SK-N-SH (cell line): ENCODE measurements around the gene UTP18. TPM values are rescaled to one million over a fixed set of nuclear protein-coding genes. Genes with fewer than 3 reads are reported as not detected.
A peak's percentile ranks its signal among the peaks of the same experiment; 100 is the strongest.

Experiments
- CTCF ChIA-PET: fragments of 300-600, 350-600 bp; formaldehyde crosslinking; extraction: SDS; loops from one replicate; lab custom pipeline; 2021; lab: Yijun Ruan, JAX
- POLR2A ChIA-PET: fragments of 350-600 bp; sonication (Branson Sonifier 250); formaldehyde crosslinking; extraction: SDS; loops from one replicate; lab custom pipeline; 2020; ENCODE audit warnings: antibody characterized with exemption, inconsistent platforms; lab: Yijun Ruan, JAX
- DNase-seq: peaks from one replicate; pipeline ENCODE4 v3.0.0; 2012
- H2AFZ ChIP-seq: fragments of 200-600 bp; sonication (generic); 2 replicates; pipeline ENCODE4 v1.8.1; 2016; ENCODE audit warnings: antibody characterized with exemption, mild to moderate bottlenecking, low read depth
- H3F3A ChIP-seq: fragments of 200-600 bp; sonication (generic); replicated peaks from 2 replicates; pipeline ENCODE3; 2016; ENCODE audit warnings: antibody characterized with exemption, mild to moderate bottlenecking; ENCODE audit not compliant: insufficient read depth
- H3K27ac ChIP-seq, 2 experiments: fragments of 200-500 bp in 1 of 2; fragments of 200-600 bp in 1 of 2; sonication (Bioruptor generic) in 1 of 2; sonication (generic), shearing (Covaris generic) in 1 of 2; 2 replicates each; pipeline versions ENCODE4 v1.5.1 to v1.6.1; 2014 to 2016; ENCODE audit warnings: low read depth in 2 of 2, inconsistent platforms in 1 of 2, low read length in 1 of 2, mild to moderate bottlenecking in 1 of 2, mixed read lengths in 1 of 2
- H3K27me3 ChIP-seq: fragments of 200-600 bp; sonication (generic), shearing (Covaris generic); 2 replicates; pipeline ENCODE4 v1.6.1; 2016; ENCODE audit warnings: mixed run types; ENCODE audit not compliant: insufficient read depth
- H3K36me3 ChIP-seq, 2 experiments: fragments of 200-500 bp in 1 of 2; fragments of 200-600 bp in 1 of 2; sonication (Bioruptor generic) in 1 of 2; sonication (generic) in 1 of 2; replicated peaks in 1 of 2; 2 replicates each; pipeline versions ENCODE3 to v1.5.1; 2014 to 2016; ENCODE audit warnings: low read length in 1 of 2, mild to moderate bottlenecking in 1 of 2; ENCODE audit not compliant: insufficient read depth in 2 of 2, control insufficient read depth in 1 of 2
- H3K4me1 ChIP-seq, 2 experiments: fragments of 200-500 bp in 1 of 2; fragments of 200-600 bp in 1 of 2; sonication (Bioruptor generic) in 1 of 2; sonication (generic), shearing (Covaris generic) in 1 of 2; 2 replicates each; pipeline versions ENCODE4 v1.5.1 to v1.6.1; 2014 to 2016; ENCODE audit warnings: low read depth in 1 of 2, low read length in 1 of 2, mixed run types in 1 of 2; ENCODE audit not compliant: insufficient read depth in 2 of 2, control insufficient read depth in 1 of 2
- H3K4me2 ChIP-seq: fragments of 200-600 bp; sonication (generic), shearing (Covaris generic); 2 replicates; pipeline ENCODE4 v1.6.1; 2017; ENCODE audit warnings: mixed run types
- H3K4me3 ChIP-seq, 2 experiments: fragments of 200-500 bp in 1 of 2; fragments of 200-600 bp in 1 of 2; sonication (Bioruptor generic) in 1 of 2; sonication (generic), shearing (Covaris generic) in 1 of 2; 2 replicates each; pipeline versions ENCODE4 v1.5.1 to v1.8.1; 2014 to 2016; ENCODE audit warnings: low read depth in 2 of 2, inconsistent platforms in 1 of 2, low read length in 1 of 2, mild to moderate bottlenecking in 1 of 2, mixed read lengths in 1 of 2, moderate library complexity in 1 of 2
- H3K79me2 ChIP-seq: fragments of 200-600 bp; sonication (generic); 2 replicates; pipeline ENCODE4 v1.8.1; 2017; ENCODE audit warnings: mild to moderate bottlenecking; ENCODE audit not compliant: insufficient read depth
- H3K9ac ChIP-seq: fragments of 200-600 bp; sonication (generic); 2 replicates; pipeline ENCODE4 v1.6.1; 2017; ENCODE audit warnings: mixed run types
- H3K9me2 ChIP-seq: fragments of 200-600 bp; sonication (generic); 2 replicates; pipeline ENCODE4 v1.6.1; 2017; ENCODE audit warnings: mixed run types
- H3K9me3 ChIP-seq: fragments of 200-600 bp; sonication (generic); 2 replicates; pipeline ENCODE4 v1.6.1; 2017; ENCODE audit warnings: mixed run types, mild to moderate bottlenecking, moderate library complexity
- H4K20me1 ChIP-seq: fragments of 200-600 bp; sonication (generic); 2 replicates; pipeline ENCODE4 v1.6.1; 2017; ENCODE audit warnings: mild to moderate bottlenecking, mixed run types; ENCODE audit not compliant: insufficient read depth
- CTCF ChIP-seq: fragments of 200-600 bp; sonication (generic); IDR thresholded peaks from 2 replicates; pipeline ENCODE4 v1.6.1; 2017; ENCODE audit warnings: antibody characterized with exemption, mild to moderate bottlenecking, moderate library complexity
- ELF1 ChIP-seq: IDR thresholded peaks from 2 replicates; pipeline ENCODE4 v1.4.0; 2012
- EP300 ChIP-seq, 2 experiments: IDR thresholded peaks; 2 replicates each; pipeline versions ENCODE4 v1.4.0 to v1.6.1; 2012; ENCODE audit warnings: borderline replicate concordance in 1 of 2, low read depth in 1 of 2, low read length in 1 of 2
- EZH2phosphoT487 ChIP-seq: fragments of 200-600 bp; sonication (generic); IDR thresholded peaks from 2 replicates; pipeline ENCODE4 v1.6.1; 2017; ENCODE audit warnings: low read depth, mixed run types, mild to moderate bottlenecking, antibody characterized with exemption, moderate library complexity, borderline replicate concordance
- FOXM1 ChIP-seq: IDR thresholded peaks from 2 replicates; pipeline ENCODE4 v1.4.0; 2012; ENCODE audit warnings: low read depth, mild to moderate bottlenecking
- GABPA ChIP-seq: IDR thresholded peaks from 2 replicates; pipeline ENCODE4 v1.4.0; 2012; ENCODE audit warnings: low read depth, mild to moderate bottlenecking
- JUND ChIP-seq: IDR thresholded peaks from 2 replicates; pipeline ENCODE4 v1.4.0; 2012
- MEF2A ChIP-seq: IDR thresholded peaks from 2 replicates; pipeline ENCODE4 v1.4.0; 2012; ENCODE audit warnings: low read depth, borderline replicate concordance
- NRF1 ChIP-seq: IDR thresholded peaks from 2 replicates; pipeline ENCODE4 v1.6.1; 2012; ENCODE audit warnings: low read depth, mild to moderate bottlenecking, low read length
- POLR2AphosphoS5 ChIP-seq: IDR thresholded peaks from 2 replicates; pipeline ENCODE4 v1.6.1; 2012; ENCODE audit warnings: low read depth, low read length
- RCOR1 ChIP-seq: fragments of 150-350 bp; IDR thresholded peaks from 2 replicates; pipeline ENCODE4 v1.6.1; 2017; ENCODE audit warnings: antibody characterized with exemption, low read length
- RFX5 ChIP-seq: IDR thresholded peaks from 2 replicates; pipeline ENCODE4 v1.6.1; 2012; ENCODE audit warnings: mild to moderate bottlenecking, improper control_type of control experiment, low read length
- SIN3A ChIP-seq: IDR thresholded peaks from 2 replicates; pipeline ENCODE4 v1.6.1; 2012; ENCODE audit warnings: low read depth, mild to moderate bottlenecking, low read length, moderate library complexity, borderline replicate concordance
- SMC3 ChIP-seq: IDR thresholded peaks from 2 replicates; pipeline ENCODE4 v1.6.1; 2012; ENCODE audit warnings: low read depth, low read length, improper control_type of control experiment
- TAF1 ChIP-seq: IDR thresholded peaks from 2 replicates; pipeline ENCODE4 v1.6.1; 2012; ENCODE audit warnings: low read depth, mild to moderate bottlenecking, low read length, moderate library complexity, borderline replicate concordance
- TCF12 ChIP-seq: IDR thresholded peaks from 2 replicates; pipeline ENCODE4 v1.4.0; 2012
- USF2 ChIP-seq: fragments of 150-350 bp; IDR thresholded peaks from 2 replicates; pipeline ENCODE4 v1.6.1; 2017; ENCODE audit warnings: antibody characterized with exemption, low read length, low read depth, borderline replicate concordance
- YY1 ChIP-seq: IDR thresholded peaks from 2 replicates; pipeline ENCODE4 v1.4.0; 2012; ENCODE audit warnings: low read depth, mild to moderate bottlenecking
- ZBTB33 ChIP-seq: IDR thresholded peaks from 2 replicates; pipeline ENCODE4 v1.4.0; 2012; ENCODE audit warnings: low read depth, borderline replicate concordance
- WGBS: methylation state at CpG from one replicate; pipeline ENCODE4 v1.1.6; 2017; ENCODE audit warnings: low lambda C conversion rate; 5-methylcytosine and 5-hydroxymethylcytosine counted together
- polyA plus RNA-seq, 3 experiments: library from polyadenylated mRNA; depleted of rRNA; stranded (reverse); fragments of >200 nt; gene quantifications; 2 replicates each; pipeline ENCODE4 v1.2.3, GENCODE V29; 2012
- TF ChIP-seq, protein P1 (sequence below): IDR thresholded peaks from 2 replicates; pipeline ENCODE4 v1.4.0; 2012; ENCODE audit warnings: low read depth

Gene UTP18
- polyA plus RNA-seq, 1 of the 3 experiments (the other 2 are of a cell fraction) = 28.4 TPM

DNA sequence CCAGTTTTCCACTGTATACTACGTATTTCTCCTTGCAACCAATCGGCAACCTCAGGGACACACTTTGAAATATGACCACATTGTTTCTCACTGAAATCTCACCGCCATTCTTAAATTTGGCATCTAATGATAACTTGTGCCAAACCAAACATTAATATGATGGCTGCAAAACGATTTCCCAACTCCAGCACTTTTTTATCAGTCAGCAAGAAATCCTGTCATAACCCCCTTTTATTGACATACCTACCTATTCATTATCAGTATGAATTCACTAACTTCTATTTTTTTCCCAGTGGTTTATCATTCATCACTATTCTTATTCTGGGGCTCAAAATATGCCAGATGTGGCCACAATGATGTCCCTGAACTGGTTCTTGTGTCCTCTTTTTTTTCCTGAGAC lies 16.3 kb upstream of the UTP18 start:
- no peak overlapping the region for H3K27ac ChIP-seq
- peaks cover 12% of the 10 kb centered on the region for H3F3A ChIP-seq
- H3K9ac ChIP-seq = no peak overlapping the region
- H3K9me3 ChIP-seq = 0 out of 2 replicates have a peak, but pooled peaks cover 6% of the 10 kb centered on the region
- no peaks in the 10 kb centered on the region for H3K27me3 ChIP-seq
- no peak overlapping the region for H3K4me2 ChIP-seq
- H4K20me1 ChIP-seq = no peaks in the 10 kb centered on the region; the same call in 1 of the 2 replicates
- no peaks in the 10 kb centered on the region for H3K9me2 ChIP-seq
- H3K4me3 ChIP-seq = no peak overlapping the region
- WGBS = 75% methylated on average over 4 of the region's 4 CpGs
- H3K79me2 ChIP-seq = peaks cover 70% of the 10 kb centered on the region
- no peak for DNase-seq
- H3K4me1 ChIP-seq = peaks cover 0 to 11% of the 10 kb centered on the region in 2 experiments; a peak in 3 of 4 replicates
- peaks cover 0 to 17% of the 10 kb centered on the region in 2 experiments for H3K36me3 ChIP-seq
- H2AFZ ChIP-seq = no peak overlapping the region
- POLR2A ChIA-PET = no interaction called here
- TF ChIP-seq RCOR1 = no peak
- TF ChIP-seq CTCF = no peak
- TF ChIP-seq EZH2phosphoT487 = no peak
- TF ChIP-seq EP300 (IDR thresholded peaks at IDR 0.05; ENCODE audit: borderline replicate concordance in 1 of 2, low read depth in 1 of 2, low read length in 1 of 2) = no peak
- no peak for TF ChIP-seq JUND
- TF ChIP-seq USF2 = no peak
- no peak for TF ChIP-seq RFX5
- no peak for TF ChIP-seq GABPA
- TF ChIP-seq, protein P1, sequence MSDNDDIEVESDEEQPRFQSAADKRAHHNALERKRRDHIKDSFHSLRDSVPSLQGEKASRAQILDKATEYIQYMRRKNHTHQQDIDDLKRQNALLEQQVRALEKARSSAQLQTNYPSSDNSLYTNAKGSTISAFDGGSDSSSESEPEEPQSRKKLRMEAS = no peak
- no peak for TF ChIP-seq FOXM1
- no peak for TF ChIP-seq TCF12
- TF ChIP-seq NRF1 = no peak
- TF ChIP-seq MEF2A = no peak
- TF ChIP-seq POLR2AphosphoS5 = no peak
- CTCF ChIA-PET = no interaction called here

DNA sequence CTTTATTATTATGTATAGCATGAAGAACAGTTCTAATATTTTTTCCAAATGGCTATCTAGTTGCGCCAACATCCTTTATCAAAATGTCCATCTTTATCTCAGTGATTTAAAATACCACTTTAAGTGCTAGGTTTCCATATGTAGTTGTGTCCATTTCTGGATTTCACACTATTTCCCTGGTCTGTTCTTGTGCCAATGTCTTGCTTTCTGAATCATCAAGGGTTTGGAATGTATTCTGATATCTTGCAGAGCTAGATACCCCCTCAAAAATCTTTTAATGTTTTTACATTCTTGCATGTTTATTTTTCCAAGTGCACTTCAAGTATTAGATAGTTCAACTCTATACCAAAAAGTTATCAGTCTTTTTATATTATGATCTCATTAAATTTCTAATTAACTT lies 14.8 kb upstream of the UTP18 start:
- 85% methylated on average over 1 of the region's 1 CpG for WGBS
- no peaks in the 10 kb centered on the region; the same call in 1 of the 2 replicates for H4K20me1 ChIP-seq
- ChIA-PET POLR2A (no interaction called here), CTCF (no interaction called here)
- peaks cover 73% of the 10 kb centered on the region for H3K79me2 ChIP-seq
- H3K9me2 ChIP-seq = no peaks in the 10 kb centered on the region
- H3K9me3 ChIP-seq = 0 out of 2 replicates have a peak, but pooled peaks cover 6% of the 10 kb centered on the region
- H3K9ac ChIP-seq = no peak overlapping the region
- no peak overlapping the region for H2AFZ ChIP-seq
- H3F3A ChIP-seq = peaks cover 12% of the 10 kb centered on the region
- peaks cover 0 to 31% of the 10 kb centered on the region in 2 experiments for H3K36me3 ChIP-seq
- no peaks in the 10 kb centered on the region for H3K27me3 ChIP-seq
- H3K4me3 ChIP-seq = no peak overlapping the region
- H3K4me2 ChIP-seq = peak overlapping the region; percentile 0; the same call in 1 of the 2 replicates
- peak overlapping the region in 1 of 2 experiments; percentile 27; a peak in 2 of 4 replicates for H3K27ac ChIP-seq
- no peak for DNase-seq
- H3K4me1 ChIP-seq = peaks cover 0 to 11% of the 10 kb centered on the region in 2 experiments; a peak in 3 of 4 replicates
- TF ChIP-seq SIN3A (no peak), ZBTB33 (no peak), EP300 (IDR thresholded peaks at IDR 0.05; ENCODE audit: borderline replicate concordance in 1 of 2, low read depth in 1 of 2, low read length in 1 of 2) (no peak; a peak in 1 of 4 replicates), TAF1 (no peak), TCF12 (peak; percentile 61), USF2 (no peak), JUND (peak; percentile 63), NRF1 (no peak), RCOR1 (no peak), FOXM1 (no peak), YY1 (no peak), MEF2A (no peak), ELF1 (no peak), SMC3 (no peak)
- TF ChIP-seq, protein P1 = no peak
